Endothelial cell of umbilical vein (primary cell): ENCODE results near the gene SGK1. TPM values are rescaled to one million over a fixed set of nuclear protein-coding genes. Genes with fewer than 3 reads are reported as not detected.

Experiments used
- BruUV-seq: library from RNA; stranded (reverse); fragments of 400-500 nt; replicated peaks from 2 replicates; lab custom pipeline; 2021; lab: Mats Ljungman, UMichigan
- CTCF ChIA-PET: fragments of 300-600, 350-600 bp; sonication (Branson Sonifier 250); formaldehyde crosslinking; loops from one replicate; lab custom pipeline; 2021; ENCODE audit warnings: antibody characterized with exemption, inconsistent platforms; lab: Charles Lee
- POLR2A ChIA-PET: fragments of 300-600, 350-600 bp; sonication (Branson Sonifier 250); formaldehyde crosslinking; loops from one replicate; lab custom pipeline; 2021; ENCODE audit warnings: antibody characterized with exemption, inconsistent platforms; lab: Charles Lee
- DNase-seq: peaks from one replicate; pipeline ENCODE4 v3.0.0-alpha.2; 2011; ENCODE audit warnings: low read depth, low spot score
- FAIRE-seq: peaks from 2 replicates; lab custom pipeline; 2011; peaks lifted over from hg19 to GRCh38; lab: Jason Lieb, UNC
- H2AFZ ChIP-seq: 2 replicates; pipeline ENCODE4 v1.6.0; 2012; ENCODE audit warnings: low read depth, low read length, control low read depth, inconsistent platforms
- H3K27ac ChIP-seq: 2 replicates; pipeline ENCODE4 v1.5.1; 2011; ENCODE audit warnings: low read depth, mild to moderate bottlenecking, control low read depth, low read length, moderate library complexity; ENCODE audit not compliant: insufficient read depth
- H3K27me3 ChIP-seq, 2 experiments: 2 replicates each; pipeline versions ENCODE4 v1.6.0 to v1.6.1; 2011; ENCODE audit warnings: low read length in 2 of 2, mixed read lengths in 1 of 2; ENCODE audit not compliant: control insufficient read depth in 2 of 2, insufficient read depth in 2 of 2
- H3K36me3 ChIP-seq, 2 experiments: 2 replicates in 1 of 2; 3 replicates in 1 of 2; pipeline ENCODE4 v1.5.1; 2011; ENCODE audit warnings: low read length in 2 of 2, mild to moderate bottlenecking in 1 of 2, moderate library complexity in 1 of 2; ENCODE audit not compliant: control insufficient read depth in 2 of 2, insufficient read depth in 2 of 2; ENCODE audit errors: extremely low read depth in 1 of 2
- H3K4me1 ChIP-seq: 3 replicates; pipeline ENCODE4 v1.5.1; 2011; ENCODE audit warnings: mild to moderate bottlenecking, low read length; ENCODE audit not compliant: control insufficient read depth, insufficient read depth; ENCODE audit errors: extremely low read depth
- H3K4me2 ChIP-seq: 2 replicates; pipeline ENCODE4 v1.6.1; 2011; ENCODE audit warnings: low read length, control low read depth, mixed read lengths; ENCODE audit not compliant: insufficient read depth
- H3K4me3 ChIP-seq, 3 experiments: fragments of 200-600 bp in 1 of 3; sonication (generic), shearing (Covaris generic) in 1 of 3; replicated peaks in 1 of 3; 2 replicates each; pipeline ENCODE4 v1.5.1; 2011 to 2016; ENCODE audit warnings: control low read depth in 3 of 3, low read length in 3 of 3, mild to moderate bottlenecking in 2 of 3, inconsistent platforms in 1 of 3, low read depth in 1 of 3, moderate library complexity in 1 of 3; ENCODE audit not compliant: insufficient read depth in 1 of 3
- H3K79me2 ChIP-seq: 2 replicates; pipeline ENCODE4 v1.6.0; 2012; ENCODE audit warnings: low read length, inconsistent platforms; ENCODE audit not compliant: control insufficient read depth, insufficient read depth
- H3K9ac ChIP-seq: replicated peaks from 2 replicates; pipeline ENCODE3; 2011; ENCODE audit warnings: low read length, control low read depth; ENCODE audit not compliant: insufficient read depth; ENCODE audit errors: extremely low read depth
- H3K9me1 ChIP-seq: replicated peaks from 3 replicates; pipeline ENCODE4 v1.6.0; 2011; ENCODE audit warnings: mild to moderate bottlenecking, low read length; ENCODE audit not compliant: control insufficient read depth, insufficient read depth; ENCODE audit errors: extremely low read depth
- H3K9me3 ChIP-seq: replicated peaks from 2 replicates; pipeline ENCODE4 v1.5.1; 2012; ENCODE audit warnings: low read length, inconsistent platforms; ENCODE audit not compliant: control insufficient read depth, insufficient read depth
- H4K20me1 ChIP-seq: replicated peaks from 2 replicates; pipeline ENCODE3; 2011; ENCODE audit warnings: mild to moderate bottlenecking, low read length; ENCODE audit not compliant: control insufficient read depth, insufficient read depth; ENCODE audit errors: extremely low read depth
- CTCF ChIP-seq, 2 donors: IDR thresholded peaks; 1 replicate in 1 of 2; 2 replicates in 1 of 2; pipeline ENCODE4 v1.5.1; 2011; ENCODE audit warnings: low read length in 2 of 2, mild to moderate bottlenecking in 2 of 2, moderate library complexity in 2 of 2, control low read depth in 1 of 2, inconsistent platforms in 1 of 2, low read depth in 1 of 2; ENCODE audit not compliant: insufficient read depth in 1 of 2; ENCODE audit errors: extremely low read depth in 1 of 2
- EZH2 ChIP-seq: IDR thresholded peaks from 2 replicates; pipeline ENCODE4 v1.6.1; 2012; ENCODE audit warnings: borderline replicate concordance, low read depth, mild to moderate bottlenecking, moderate library complexity, low read length, inconsistent platforms; ENCODE audit not compliant: severe bottlenecking
- FOS ChIP-seq: IDR thresholded peaks from 2 replicates; pipeline ENCODE4 v1.6.1; 2011; ENCODE audit warnings: mild to moderate bottlenecking, low read length, moderate library complexity, borderline replicate concordance; ENCODE audit not compliant: insufficient read depth
- GATA2 ChIP-seq: IDR thresholded peaks from 2 replicates; pipeline ENCODE4 v1.7.0; 2011; ENCODE audit warnings: low read depth, mild to moderate bottlenecking, moderate library complexity, mixed read lengths, low read length; ENCODE audit not compliant: insufficient read length, insufficient read depth
- JUN ChIP-seq: IDR thresholded peaks from 2 replicates; pipeline ENCODE4 v1.6.1; 2011; ENCODE audit warnings: borderline replicate concordance, low read depth; ENCODE audit not compliant: insufficient read length, insufficient read depth
- MAX ChIP-seq: IDR thresholded peaks from 2 replicates; pipeline ENCODE4 v1.6.1; 2011; ENCODE audit not compliant: insufficient read depth, insufficient read length
- MYC ChIP-seq: IDR thresholded peaks from one replicate; pipeline ENCODE4 v1.6.1; 2011; ENCODE audit warnings: mild to moderate bottlenecking, low read depth, low read length
- POLR2A ChIP-seq: IDR thresholded peaks from 2 replicates; pipeline ENCODE4 v1.6.1; 2012; ENCODE audit warnings: low read depth, mild to moderate bottlenecking, control low read depth, low read length
- POLR2AphosphoS5 ChIP-seq: IDR thresholded peaks from 2 replicates; pipeline ENCODE4 v1.6.1; 2012; ENCODE audit warnings: low read depth, mild to moderate bottlenecking, control low read depth, low read length, moderate library complexity; ENCODE audit not compliant: insufficient read depth
- dilution Hi-C: fragments of 300-500 bp; cut with MboI; formaldehyde crosslinking; loops from one replicate; pipeline ENCODE4 v1.15.0; 2019; ENCODE audit warnings: low sequenced_read_pairs; ENCODE audit not compliant: extremely low pct_ligation_motif_present
- intact Hi-C: fragments of 100-400 bp; cut with micrococcal nuclease; formaldehyde crosslinking; loops from one replicate; pipeline ENCODE4 v1.10.0; 2022
- polyA plus RNA-seq, 4 experiments: library from polyadenylated mRNA; depleted of rRNA in 3 of 4; stranded (reverse) in 3 of 4; unstranded in 1 of 4; fragments of >200 nt; gene quantifications; 2 replicates each; pipeline versions ENCODE4 v1.2.1 to v1.2.3, GENCODE V29; 2011 to 2012; ENCODE audit warnings: missing spikeins in 1 of 4
- total RNA-seq: library from RNA; stranded (reverse); gene quantifications from 2 replicates; pipeline ENCODE4 v1.2.3, GENCODE V29; 2021

The SGK1 gene
- total and polyA plus RNA-seq, 2 donors (not counting 3 experiments of a cell fraction or from before 2014, with no cell fraction given) = 121 to 128 TPM

GRCh38 chr6:134361011-134361410 is 43.1 kb upstream of the SGK1 start:
- CTCF ChIA-PET = no interaction called here
- H3K9me1 ChIP-seq = no peaks in the 10 kb centered on the region

GRCh38 chr6:134359302-134359701 is 41.4 kb upstream of the SGK1 start:
- ChIA-PET CTCF (no interaction called here), POLR2A (no interaction called here)
- no TSS peak for BruUV-seq
- Histone ChIP-seq H3K9ac (no peak overlapping the region), H3K4me1 (no peaks in the 10 kb centered on the region), H3K79me2 (no peaks in the 10 kb centered on the region), H2AFZ (no peak overlapping the region), H3K4me2 (no peak overlapping the region), H3K36me3 (no peaks in the 10 kb centered on the region), H4K20me1 (no peaks in the 10 kb centered on the region), H3K4me3 (no peak overlapping the region), H3K9me3 (no peaks in the 10 kb centered on the region), H3K27me3 (no peaks in the 10 kb centered on the region), H3K27ac (no peak overlapping the region), H3K9me1 (no peaks in the 10 kb centered on the region)
- dilution Hi-C loops (no loop called here), intact Hi-C loops (no loop called here)
- no peak for DNase-seq
- FAIRE-seq = no peak
- TF ChIP-seq POLR2AphosphoS5 = no peak
- TF ChIP-seq POLR2A = no peak
- TF ChIP-seq FOS = no peak
- TF ChIP-seq GATA2 = no peak
- TF ChIP-seq EZH2 = no peak
- no peak for TF ChIP-seq MAX
- no peak for TF ChIP-seq CTCF (IDR thresholded peaks at IDR 0.05; ENCODE audit: extremely low read depth in 1 of 2, insufficient read depth in 1 of 2, low read depth in 1 of 2, low read length in 2 of 2)
- no peak for TF ChIP-seq MYC
- TF ChIP-seq JUN = no peak

More at GRCh38 chr6:134361011-134361410, 43.1 kb upstream of the SGK1 start:
- Histone ChIP-seq H2AFZ (no peak overlapping the region), H3K9ac (no peak overlapping the region), H3K36me3 (no peaks in the 10 kb centered on the region), H3K79me2 (no peaks in the 10 kb centered on the region), H3K4me1 (no peaks in the 10 kb centered on the region), H3K9me3 (no peaks in the 10 kb centered on the region), H3K27ac (no peak overlapping the region), H3K4me3 (no peak overlapping the region), H4K20me1 (no peaks in the 10 kb centered on the region), H3K4me2 (no peak overlapping the region), H3K27me3 (no peaks in the 10 kb centered on the region)
- no TSS peak for BruUV-seq
- POLR2A ChIA-PET = no interaction called here
- FAIRE-seq (no peak), DNase-seq (no peak)
- TF ChIP-seq MAX (no peak), MYC (no peak)
- intact Hi-C loops = no loop called here
- dilution Hi-C loops = no loop called here
